ENCODE data around the gene STING1.

DNA sequence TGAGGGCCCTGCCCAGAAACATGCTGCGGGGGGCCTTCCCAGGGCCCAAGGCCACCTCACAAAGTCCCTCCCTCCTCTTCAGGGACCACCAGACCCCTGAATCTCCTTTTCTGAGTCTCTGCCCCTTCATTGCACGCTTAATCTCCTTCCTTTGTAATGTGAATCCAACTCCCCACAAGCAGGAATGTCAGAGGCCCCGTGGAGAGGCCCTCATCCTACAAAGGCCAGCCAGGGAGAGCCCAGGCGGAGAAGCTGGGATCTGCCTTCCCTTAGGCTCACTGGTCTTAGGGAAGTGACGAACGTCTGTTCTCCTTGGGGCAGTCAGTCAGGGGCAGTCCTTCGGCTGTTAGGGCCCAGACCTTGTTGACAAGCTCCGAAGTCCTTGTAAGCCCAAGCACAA is 9.5 kb downstream of the STING1 start:
- TF ChIP-seq, protein P1, sequence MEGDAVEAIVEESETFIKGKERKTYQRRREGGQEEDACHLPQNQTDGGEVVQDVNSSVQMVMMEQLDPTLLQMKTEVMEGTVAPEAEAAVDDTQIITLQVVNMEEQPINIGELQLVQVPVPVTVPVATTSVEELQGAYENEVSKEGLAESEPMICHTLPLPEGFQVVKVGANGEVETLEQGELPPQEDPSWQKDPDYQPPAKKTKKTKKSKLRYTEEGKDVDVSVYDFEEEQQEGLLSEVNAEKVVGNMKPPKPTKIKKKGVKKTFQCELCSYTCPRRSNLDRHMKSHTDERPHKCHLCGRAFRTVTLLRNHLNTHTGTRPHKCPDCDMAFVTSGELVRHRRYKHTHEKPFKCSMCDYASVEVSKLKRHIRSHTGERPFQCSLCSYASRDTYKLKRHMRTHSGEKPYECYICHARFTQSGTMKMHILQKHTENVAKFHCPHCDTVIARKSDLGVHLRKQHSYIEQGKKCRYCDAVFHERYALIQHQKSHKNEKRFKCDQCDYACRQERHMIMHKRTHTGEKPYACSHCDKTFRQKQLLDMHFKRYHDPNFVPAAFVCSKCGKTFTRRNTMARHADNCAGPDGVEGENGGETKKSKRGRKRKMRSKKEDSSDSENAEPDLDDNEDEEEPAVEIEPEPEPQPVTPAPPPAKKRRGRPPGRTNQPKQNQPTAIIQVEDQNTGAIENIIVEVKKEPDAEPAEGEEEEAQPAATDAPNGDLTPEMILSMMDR (IDR thresholded peaks at IDR 0.05) = no peak
- TF ChIP-seq EZH2 (IDR thresholded peaks at IDR 0.05) = no peak
